PC-9 (cell line): ENCODE results near the gene DST. TPM values are rescaled to one million over a fixed set of nuclear protein-coding genes. Genes with fewer than 3 reads are reported as not detected.

Experiments used
- BruUV-seq: library from RNA; stranded (reverse); fragments of 400-500 nt; replicated peaks from 2 replicates; lab custom pipeline; 2021; lab: Mats Ljungman, UMichigan
- CTCF ChIA-PET: fragments of 300-600 bp; sonication (Branson Sonifier 250); formaldehyde crosslinking; loops from one replicate; lab custom pipeline; 2022; ENCODE audit warnings: antibody characterized with exemption; lab: Charles Lee
- POLR2A ChIA-PET: fragments of 300-600 bp; sonication (Branson Sonifier 250); formaldehyde crosslinking; loops from one replicate; lab custom pipeline; 2022; ENCODE audit warnings: antibody characterized with exemption; ENCODE audit not compliant: unreplicated experiment; lab: Charles Lee
- DNase-seq, 2 experiments: peaks; one replicate each; pipeline versions ENCODE4 v3.0.0 to v3.0.0-alpha.2; 2015 to 2022; ENCODE audit warnings: mixed read lengths in 1 of 2
- H2AFZ ChIP-seq: fragments of 200-600 bp; sonication (generic); 2 replicates; pipeline ENCODE4 v1.8.1; 2017; ENCODE audit warnings: antibody characterized with exemption
- H3F3A ChIP-seq: fragments of 200-600 bp; sonication (generic); 2 replicates; pipeline ENCODE4 v1.8.1; 2017; ENCODE audit warnings: antibody characterized with exemption, mild to moderate bottlenecking, low read depth; ENCODE audit not compliant: insufficient read depth
- H3K27ac ChIP-seq: fragments of 200-600 bp; sonication (generic); 2 replicates; pipeline ENCODE4 v1.6.1; 2016; ENCODE audit warnings: mixed run types
- H3K27me3 ChIP-seq: fragments of 200-600 bp; sonication (generic); 2 replicates; pipeline ENCODE4 v1.6.1; 2016; ENCODE audit warnings: low read depth, mixed run types; ENCODE audit not compliant: insufficient read depth
- H3K36me3 ChIP-seq: fragments of 200-600 bp; sonication (generic); 2 replicates; pipeline ENCODE4 v1.6.1; 2016; ENCODE audit warnings: low read depth, mixed run types
- H3K4me1 ChIP-seq: fragments of 200-600 bp; sonication (generic); replicated peaks from 2 replicates; pipeline ENCODE4 v1.6.1; 2016; ENCODE audit warnings: mixed run types; ENCODE audit not compliant: insufficient read depth
- H3K4me2 ChIP-seq: fragments of 200-600 bp; sonication (generic); 2 replicates; pipeline ENCODE4 v1.6.1; 2017; ENCODE audit warnings: mixed run types
- H3K4me3 ChIP-seq: fragments of 200-600 bp; sonication (generic); 2 replicates; pipeline ENCODE4 v1.6.1; 2016; ENCODE audit warnings: mixed run types
- H3K79me2 ChIP-seq: fragments of 200-600 bp; sonication (generic); 2 replicates; pipeline ENCODE4 v1.6.1; 2017; ENCODE audit warnings: low read depth, mixed run types
- H3K9me2 ChIP-seq: fragments of 200-600 bp; sonication (generic); 2 replicates; pipeline ENCODE4 v1.8.1; 2017; ENCODE audit warnings: mild to moderate bottlenecking; ENCODE audit not compliant: insufficient read depth
- H3K9me3 ChIP-seq: fragments of 200-600 bp; sonication (generic); 2 replicates; pipeline ENCODE4 v1.8.1; 2016; ENCODE audit warnings: low read depth; ENCODE audit not compliant: insufficient read depth
- H4K20me1 ChIP-seq: fragments of 200-600 bp; sonication (generic); 2 replicates; pipeline ENCODE4 v1.8.1; 2017; ENCODE audit not compliant: insufficient read depth
- CTCF ChIP-seq: fragments of 200-600 bp; sonication (generic); conservative IDR thresholded peaks from 2 replicates; pipeline ENCODE4 v1.6.1; 2017; ENCODE audit warnings: mixed run types, antibody characterized with exemption, mild to moderate bottlenecking, moderate library complexity
- EZH2 ChIP-seq: fragments of 200-600 bp; sonication (generic); IDR thresholded peaks from 2 replicates; pipeline ENCODE4 v1.8.0; 2017; ENCODE audit warnings: antibody characterized with exemption, low read depth
- intact Hi-C: fragments of 100-400 bp; cut with micrococcal nuclease; formaldehyde crosslinking; loops from one replicate; pipeline ENCODE4 v1.10.0; 2022; ENCODE audit not compliant: unreplicated experiment
- total RNA-seq: library from RNA; stranded (reverse); gene quantifications from 2 replicates; pipeline ENCODE4 v1.2.3, GENCODE V29; 2021

The DST gene
- total RNA-seq, 1 experiment from 2014 or later = 217 TPM

- BruUV-seq = no TSS peak
- no peaks in the 10 kb centered on the region for H3K79me2 ChIP-seq
- CTCF ChIA-PET = interaction anchor here (0.6 kb wide), 1 partner anchor 9 kb away, joined by 5 read pairs; no protein-coding TSS in a partner anchor
These were observed 168.2 kb downstream of the DST start for GRCh38 chr6:56474532-56474931.

GRCh38 chr6:56463443-56463842 is 179.2 kb downstream of the DST start:
- H3K27ac ChIP-seq = no peak overlapping the region
- POLR2A ChIA-PET = no interaction called here
- H3K4me2 ChIP-seq = no peak overlapping the region
- CTCF ChIA-PET = no interaction called here
- H3K36me3 ChIP-seq = 0 out of 2 replicates have a peak, but pooled peaks cover 13% of the 10 kb centered on the region
- no TSS peak for BruUV-seq
- H3K79me2 ChIP-seq = no peaks in the 10 kb centered on the region
- H3K4me1 ChIP-seq = no peaks in the 10 kb centered on the region
- H4K20me1 ChIP-seq = no peaks in the 10 kb centered on the region; the same call in 1 of the 2 replicates
- no peak overlapping the region for H2AFZ ChIP-seq
- no peaks in the 10 kb centered on the region for H3K9me2 ChIP-seq
- intact Hi-C loops = no loop called here
- H3K9me3 ChIP-seq = no peaks in the 10 kb centered on the region
- no peak overlapping the region for H3K4me3 ChIP-seq
- no peaks in the 10 kb centered on the region for H3F3A ChIP-seq
- TF ChIP-seq CTCF (no peak), EZH2 (no peak)
- no peaks in the 10 kb centered on the region for H3K27me3 ChIP-seq
- DNase-seq = no peak

More at GRCh38 chr6:56474532-56474931, 168.2 kb downstream of the DST start:
- H4K20me1 ChIP-seq = 0 out of 2 replicates have a peak, but pooled peaks cover 3% of the 10 kb centered on the region
- no peaks in the 10 kb centered on the region for H3K9me3 ChIP-seq
- H3K9me2 ChIP-seq = no peaks in the 10 kb centered on the region
- no peak overlapping the region for H3K4me3 ChIP-seq
- peaks cover 9% of the 10 kb centered on the region; the same call in 1 of the 2 replicates for H3K4me1 ChIP-seq
- peaks cover 35% of the 10 kb centered on the region for H3K36me3 ChIP-seq
- POLR2A ChIA-PET = interaction anchor here (0.6 kb wide), 1 partner anchor 253 kb away, joined by 8 read pairs; no protein-coding TSS in a partner anchor
- no peak overlapping the region for H3K4me2 ChIP-seq
- H2AFZ ChIP-seq = no peak overlapping the region
- TF ChIP-seq EZH2 (no peak), CTCF (no peak)
- no peaks in the 10 kb centered on the region for H3K27me3 ChIP-seq
- peak in 1 of 2 experiments; percentile 60 for DNase-seq
- H3F3A ChIP-seq = no peaks in the 10 kb centered on the region
- H3K27ac ChIP-seq = no peak overlapping the region
- intact Hi-C loops = no loop called here

GRCh38 chr6:56459030-56459805 is 183.5 kb downstream of the DST start:
- H3K79me2 ChIP-seq = no peaks in the 10 kb centered on the region
- CTCF ChIA-PET = no interaction called here
- intact Hi-C loops = loop anchor here (10.0 kb wide), 1 partner anchor 84 kb away; no protein-coding TSS in a partner anchor
- no peak overlapping the region for H3K4me2 ChIP-seq
- H3F3A ChIP-seq = no peaks in the 10 kb centered on the region
- H3K9me2 ChIP-seq = no peaks in the 10 kb centered on the region
- H3K4me3 ChIP-seq = no peak overlapping the region
- no peaks in the 10 kb centered on the region for H3K4me1 ChIP-seq
- TF ChIP-seq CTCF = no peak
- no peak for TF ChIP-seq EZH2
- H3K27ac ChIP-seq = no peak overlapping the region
- POLR2A ChIA-PET = interaction anchor here (0.6 kb wide), 1 partner anchor 695 kb away, joined by 4 read pairs; no protein-coding TSS in a partner anchor
- H2AFZ ChIP-seq = no peak overlapping the region
- H3K27me3 ChIP-seq = no peaks in the 10 kb centered on the region
- H3K36me3 ChIP-seq = peaks cover 12% of the 10 kb centered on the region; the same call in 1 of the 2 replicates
- H3K9me3 ChIP-seq = no peaks in the 10 kb centered on the region
- BruUV-seq = no TSS peak
- DNase-seq = no peak
- no peaks in the 10 kb centered on the region; the same call in 1 of the 2 replicates for H4K20me1 ChIP-seq
